ENCODE measurements around the gene TGFB2. TPM values are rescaled to one million over a fixed set of nuclear protein-coding genes. Genes with fewer than 3 reads are reported as not detected.
A peak's percentile ranks its signal among the peaks of the same experiment; 100 is the strongest.

The TGFB2 gene
- 4.9 TPM for polyA plus RNA-seq
- long read RNA-seq, donor 1 = 0 reads
- long read RNA-seq, donor 2 = 0 reads
- long read RNA-seq, donor 3 = 0 reads
- long read RNA-seq, donor 4 = 0 reads
- long read RNA-seq, donor 5, partial matches to known transcripts = 0 of 2 reads
- long read RNA-seq, donor 5, other reads (novel, unspliced or antisense) = 0 of 2 reads
- long read RNA-seq, donor 6, partial matches to known transcripts = 0 of 1 reads
- long read RNA-seq, donor 6, other reads (novel, unspliced or antisense) = 0 of 1 reads
- long read RNA-seq, donor 7, partial matches to known transcripts = 0 of 1 reads
- long read RNA-seq, donor 7, other reads (novel, unspliced or antisense) = 0 of 1 reads
- long read RNA-seq, donor 8, partial matches to known transcripts = 0 of 1 reads
- long read RNA-seq, donor 8, other reads (novel, unspliced or antisense) = 0 of 1 reads
- long read RNA-seq, donor 9, full-length matches to known transcripts = 2 of 2 reads
- long read RNA-seq, donor 9, partial matches to known transcripts = 0 of 2 reads
- long read RNA-seq, donor 9, other reads (novel, unspliced or antisense) = 0 of 2 reads
- long read RNA-seq, donor 10, full-length matches to known transcripts = 1 of 1 reads
- long read RNA-seq, donor 10, partial matches to known transcripts = 0 of 1 reads
- long read RNA-seq, donor 10, other reads (novel, unspliced or antisense) = 0 of 1 reads
- long read RNA-seq, donor 11 = 0 reads

DNA sequence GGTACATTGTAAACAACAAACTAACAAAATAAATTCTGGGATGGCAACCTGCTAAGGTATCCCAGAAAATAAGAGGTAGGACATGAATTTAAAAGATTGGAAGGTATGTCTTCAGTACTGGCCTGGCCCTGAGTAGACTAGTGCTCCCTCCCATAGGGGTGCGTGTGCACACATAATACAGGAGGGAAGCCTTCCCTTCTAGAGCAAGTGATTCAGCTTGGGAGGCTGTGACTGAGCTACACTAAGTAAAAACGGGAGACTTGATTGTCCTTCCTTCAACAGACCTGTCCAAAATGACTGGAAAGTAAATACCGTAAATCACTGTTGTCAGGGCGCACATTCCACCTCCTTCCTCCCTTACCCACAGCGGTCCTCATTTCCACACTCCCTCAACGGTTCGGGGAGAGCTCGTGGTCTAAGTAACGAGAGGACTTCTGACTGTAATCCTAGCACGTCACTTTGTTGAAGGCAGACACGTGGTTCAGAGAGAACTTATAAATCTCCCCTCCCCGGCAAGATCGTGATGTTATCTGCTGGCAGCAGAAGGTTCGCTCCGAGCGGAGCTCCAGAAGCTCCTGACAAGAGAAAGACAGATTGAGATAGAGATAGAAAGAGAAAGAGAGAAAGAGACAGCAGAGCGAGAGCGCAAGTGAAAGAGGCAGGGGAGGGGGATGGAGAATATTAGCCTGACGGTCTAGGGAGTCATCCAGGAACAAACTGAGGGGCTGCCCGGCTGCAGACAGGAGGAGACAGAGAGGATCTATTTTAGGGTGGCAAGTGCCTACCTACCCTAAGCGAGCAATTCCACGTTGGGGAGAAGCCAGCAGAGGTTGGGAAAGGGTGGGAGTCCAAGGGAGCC, at the start of gene TGFB2:
TSS of gene TGFB2 (plus strand) at position 523 of the 859 bp plus-strand sequence. CDS start 1,366 bp downstream, outside the sequence.
- no peaks in the 10 kb centered on the region for H3K36me3 ChIP-seq (ENCODE audit: control insufficient read depth, insufficient read depth, low read length)
- WGBS (ENCODE audit: insufficient coverage, low lambda C conversion rate) = 0% methylated on average over 4 of the region's 22 CpGs
- H3K4me1 ChIP-seq (ENCODE audit: control insufficient read depth, insufficient read depth, low read length) = peaks cover 11% of the 10 kb centered on the region
- peaks cover 3% of the 10 kb centered on the region for H3K9me3 ChIP-seq (ENCODE audit: control insufficient read depth, low read depth, low read length)
- peak within 1 kb of the TSS; percentile 47 for H3K27ac ChIP-seq (ENCODE audit: low read length)
- peaks cover 51% of the 10 kb centered on the region for H3K27me3 ChIP-seq (ENCODE audit: control insufficient read depth, insufficient read depth, low read length)
- peak within 1 kb of the TSS; percentile 66 for H3K4me3 ChIP-seq (ENCODE audit: low read length)
- DNase-seq = peak; percentile 47 to 66

DNA sequence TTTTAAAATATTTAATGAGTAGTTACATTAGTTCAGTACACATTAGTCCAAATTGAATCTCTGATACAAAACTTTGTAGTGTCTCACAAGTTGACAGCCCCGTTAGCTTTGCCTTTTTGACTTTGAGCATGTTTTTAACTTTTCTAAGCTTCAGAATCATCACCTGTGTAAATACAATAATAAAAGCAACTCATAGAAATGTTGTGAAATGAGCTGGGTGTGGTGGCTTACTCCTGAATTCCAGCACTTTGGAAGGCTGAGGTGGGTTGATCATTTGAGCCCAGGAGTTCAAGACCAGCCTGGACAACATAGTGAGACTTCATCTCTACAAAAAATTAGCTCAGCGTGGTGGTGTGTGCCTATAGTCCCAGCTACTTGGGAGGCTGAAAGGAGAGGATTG, 49.0 kb upstream of the TGFB2 start:
- 83% methylated on average over 1 of the region's 2 CpGs for WGBS (ENCODE audit: insufficient coverage, low lambda C conversion rate)
- no peak overlapping the region for H3K4me3 ChIP-seq (ENCODE audit: low read length)
- no peak overlapping the region for H3K27ac ChIP-seq (ENCODE audit: low read length)
- H3K27me3 ChIP-seq (ENCODE audit: control insufficient read depth, insufficient read depth, low read length) = no peaks in the 10 kb centered on the region
- peaks cover 4% of the 10 kb centered on the region for H3K36me3 ChIP-seq (ENCODE audit: control insufficient read depth, insufficient read depth, low read length)
- no peaks in the 10 kb centered on the region for H3K4me1 ChIP-seq (ENCODE audit: control insufficient read depth, insufficient read depth, low read length)
- peak in 1 of 2 donors; percentile 5 for DNase-seq
- H3K9me3 ChIP-seq (ENCODE audit: control insufficient read depth, low read depth, low read length) = no peaks in the 10 kb centered on the region

GRCh38 chr1:218297461-218297860, 47.7 kb upstream of the TGFB2 start:
- no CpG with 5 or more reads among the region's 2 CpGs for WGBS (ENCODE audit: insufficient coverage, low lambda C conversion rate)
- Histone ChIP-seq H3K27me3 (ENCODE audit: control insufficient read depth, insufficient read depth, low read length) (no peaks in the 10 kb centered on the region), H3K4me3 (ENCODE audit: low read length) (no peak overlapping the region), H3K9me3 (ENCODE audit: control insufficient read depth, low read depth, low read length) (no peaks in the 10 kb centered on the region), H3K27ac (ENCODE audit: low read length) (no peak overlapping the region), H3K4me1 (ENCODE audit: control insufficient read depth, insufficient read depth, low read length) (no peaks in the 10 kb centered on the region), H3K36me3 (ENCODE audit: control insufficient read depth, insufficient read depth, low read length) (peaks cover 4% of the 10 kb centered on the region)
- no peak for DNase-seq

GRCh38 chr1:218297867-218298266, 47.3 kb upstream of the TGFB2 start:
- 100% methylated on average over 1 of the region's 1 CpG for WGBS (ENCODE audit: insufficient coverage, low lambda C conversion rate)
- H3K9me3 ChIP-seq (ENCODE audit: control insufficient read depth, low read depth, low read length) = no peaks in the 10 kb centered on the region
- peaks cover 4% of the 10 kb centered on the region for H3K36me3 ChIP-seq (ENCODE audit: control insufficient read depth, insufficient read depth, low read length)
- no peak overlapping the region for H3K4me3 ChIP-seq (ENCODE audit: low read length)
- no peak for DNase-seq
- H3K4me1 ChIP-seq (ENCODE audit: control insufficient read depth, insufficient read depth, low read length) = no peaks in the 10 kb centered on the region
- H3K27ac ChIP-seq (ENCODE audit: low read length) = no peak overlapping the region
- H3K27me3 ChIP-seq (ENCODE audit: control insufficient read depth, insufficient read depth, low read length) = no peaks in the 10 kb centered on the region

GRCh38 chr1:218298398-218298797, 46.7 kb upstream of the TGFB2 start:
- Histone ChIP-seq H3K9me3 (ENCODE audit: control insufficient read depth, low read depth, low read length) (no peaks in the 10 kb centered on the region), H3K4me3 (ENCODE audit: low read length) (no peak overlapping the region), H3K27ac (ENCODE audit: low read length) (no peak overlapping the region), H3K36me3 (ENCODE audit: control insufficient read depth, insufficient read depth, low read length) (peaks cover 4% of the 10 kb centered on the region), H3K27me3 (ENCODE audit: control insufficient read depth, insufficient read depth, low read length) (no peaks in the 10 kb centered on the region), H3K4me1 (ENCODE audit: control insufficient read depth, insufficient read depth, low read length) (no peaks in the 10 kb centered on the region)
- no peak for DNase-seq
- no CpG with 5 or more reads among the region's 4 CpGs for WGBS (ENCODE audit: insufficient coverage, low lambda C conversion rate)

DNA sequence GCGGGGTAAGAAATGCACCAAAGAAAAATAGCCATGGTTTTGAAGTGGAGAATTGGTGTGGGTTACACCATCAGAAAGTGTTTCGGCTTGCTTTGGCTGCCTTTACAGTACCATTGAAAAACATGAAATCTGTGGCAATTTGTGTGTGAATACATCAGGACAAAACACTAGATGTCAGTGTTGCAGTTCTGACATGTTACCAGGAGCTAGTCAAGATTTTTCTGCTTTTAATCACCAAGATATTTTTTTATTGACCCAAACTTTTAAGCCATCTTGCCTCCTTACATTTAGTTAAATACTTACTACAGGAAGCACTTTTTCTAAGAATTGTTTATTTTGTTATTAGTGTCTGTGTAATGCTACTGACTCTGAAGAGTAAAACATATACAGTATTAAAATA, 45.7 kb upstream of the TGFB2 start:
- WGBS (ENCODE audit: insufficient coverage, low lambda C conversion rate) = no CpG with 5 or more reads among the region's 2 CpGs
- Histone ChIP-seq H3K4me1 (ENCODE audit: control insufficient read depth, insufficient read depth, low read length) (no peaks in the 10 kb centered on the region), H3K36me3 (ENCODE audit: control insufficient read depth, insufficient read depth, low read length) (peaks cover 3% of the 10 kb centered on the region), H3K27ac (ENCODE audit: low read length) (no peak overlapping the region), H3K9me3 (ENCODE audit: control insufficient read depth, low read depth, low read length) (no peaks in the 10 kb centered on the region), H3K27me3 (ENCODE audit: control insufficient read depth, insufficient read depth, low read length) (no peaks in the 10 kb centered on the region), H3K4me3 (ENCODE audit: low read length) (no peak overlapping the region)
- DNase-seq = peak in 1 of 2 donors; percentile 8

GRCh38 chr1:218301217-218301616, 43.9 kb upstream of the TGFB2 start:
- Histone ChIP-seq H3K4me1 (ENCODE audit: control insufficient read depth, insufficient read depth, low read length) (no peaks in the 10 kb centered on the region), H3K27ac (ENCODE audit: low read length) (no peak overlapping the region), H3K36me3 (ENCODE audit: control insufficient read depth, insufficient read depth, low read length) (peaks cover 5% of the 10 kb centered on the region), H3K27me3 (ENCODE audit: control insufficient read depth, insufficient read depth, low read length) (no peaks in the 10 kb centered on the region), H3K9me3 (ENCODE audit: control insufficient read depth, low read depth, low read length) (no peaks in the 10 kb centered on the region), H3K4me3 (ENCODE audit: low read length) (no peak overlapping the region)
- WGBS (ENCODE audit: insufficient coverage, low lambda C conversion rate) = 80% methylated on average over 1 of the region's 1 CpG
- no peak for DNase-seq

GRCh38 chr1:218302155-218302554, 43.0 kb upstream of the TGFB2 start:
- DNase-seq = no peak
- peaks cover 5% of the 10 kb centered on the region for H3K36me3 ChIP-seq (ENCODE audit: control insufficient read depth, insufficient read depth, low read length)
- no peaks in the 10 kb centered on the region for H3K4me1 ChIP-seq (ENCODE audit: control insufficient read depth, insufficient read depth, low read length)
- no peak overlapping the region for H3K4me3 ChIP-seq (ENCODE audit: low read length)
- H3K27me3 ChIP-seq (ENCODE audit: control insufficient read depth, insufficient read depth, low read length) = no peaks in the 10 kb centered on the region
- WGBS (ENCODE audit: insufficient coverage, low lambda C conversion rate) = 43% methylated on average over 2 of the region's 3 CpGs
- no peaks in the 10 kb centered on the region for H3K9me3 ChIP-seq (ENCODE audit: control insufficient read depth, low read depth, low read length)
- H3K27ac ChIP-seq (ENCODE audit: low read length) = no peak overlapping the region

DNA sequence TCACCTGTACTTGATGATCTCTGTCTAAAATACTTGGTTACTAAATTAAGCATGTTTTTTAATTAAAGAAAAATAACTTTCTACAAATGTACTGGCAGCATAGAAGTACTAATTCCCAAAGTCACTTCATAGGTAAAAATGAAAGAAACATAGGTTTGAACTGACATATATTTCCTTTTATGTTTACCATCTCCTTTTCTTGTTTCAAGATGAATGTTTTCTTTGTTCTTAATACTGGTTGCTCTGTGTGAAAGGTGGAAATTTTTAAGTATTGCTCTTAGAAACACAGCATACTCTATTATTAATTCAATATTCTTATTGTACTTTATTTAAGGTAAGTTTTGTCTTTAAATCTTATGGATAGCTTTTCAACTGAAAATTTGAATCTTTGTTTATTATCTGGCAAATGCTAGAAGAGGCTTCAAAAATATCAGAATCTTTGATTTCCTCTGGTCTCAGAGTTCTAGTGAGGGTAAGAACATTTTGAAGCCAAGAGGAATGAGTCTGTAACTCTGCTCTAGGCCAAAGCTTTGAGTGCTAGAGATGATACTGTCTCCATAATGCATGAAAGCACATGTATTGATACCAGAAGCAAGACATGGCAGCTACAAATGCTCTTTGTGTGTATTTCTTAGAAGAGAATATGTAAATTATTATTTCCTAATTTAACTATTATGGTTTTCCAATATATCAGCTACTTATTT, 41.8 kb upstream of the TGFB2 start:
- Histone ChIP-seq H3K27me3 (ENCODE audit: control insufficient read depth, insufficient read depth, low read length) (no peaks in the 10 kb centered on the region), H3K36me3 (ENCODE audit: control insufficient read depth, insufficient read depth, low read length) (peaks cover 8% of the 10 kb centered on the region), H3K27ac (ENCODE audit: low read length) (no peak overlapping the region), H3K4me3 (ENCODE audit: low read length) (no peak overlapping the region), H3K4me1 (ENCODE audit: control insufficient read depth, insufficient read depth, low read length) (no peaks in the 10 kb centered on the region), H3K9me3 (ENCODE audit: control insufficient read depth, low read depth, low read length) (no peaks in the 10 kb centered on the region)
- no peak for DNase-seq
